Vagina (tissue), 2 donors: ENCODE results near the gene ARHGAP26. TPM values are rescaled to one million over a fixed set of nuclear protein-coding genes. Genes with fewer than 3 reads are reported as not detected.
A peak's percentile ranks its signal among the peaks of the same experiment; 100 is the strongest.

Source experiments
- DNase-seq, 2 donors: peaks; one replicate each; pipeline ENCODE4 v3.0.0-alpha.2; 2017; ENCODE audit errors: extremely low spot score in 2 of 2
- H3K27ac ChIP-seq: fragments of 200-600 bp; sonication (generic); one replicate; pipeline ENCODE4 v1.5.1; 2019
- H3K27me3 ChIP-seq: fragments of 200-600 bp; sonication (generic); one replicate; pipeline ENCODE4 v1.5.1; 2019
- H3K36me3 ChIP-seq, 2 donors: fragments of 200-600 bp; sonication (generic); one replicate each; pipeline ENCODE4 v1.5.1; 2017 to 2019
- H3K4me1 ChIP-seq: fragments of 200-600 bp; sonication (generic); one replicate; pipeline ENCODE4 v1.5.1; 2019
- H3K4me3 ChIP-seq, 2 donors: fragments of 200-600 bp; sonication (generic); 1 replicate in 1 of 2; 2 replicates in 1 of 2; pipeline ENCODE4 v1.5.1; 2016 to 2019
- H3K9me3 ChIP-seq: fragments of 200-600 bp; sonication (generic); one replicate; pipeline ENCODE4 v1.5.1; 2019
- POLR2A ChIP-seq, 2 donors: fragments of 450-650 bp; IDR thresholded peaks; one replicate each; pipeline ENCODE4 v1.6.1; 2017; ENCODE audit warnings: antibody characterized with exemption in 2 of 2, mild to moderate bottlenecking in 2 of 2, moderate library complexity in 2 of 2
- POLR2AphosphoS5 ChIP-seq, 2 donors: sonication (generic); formaldehyde crosslinking; IDR thresholded peaks; one replicate each; pipeline ENCODE4 v1.9.0; 2017; ENCODE audit warnings: antibody characterized with exemption in 2 of 2, mild to moderate bottlenecking in 2 of 2, low read depth in 1 of 2; ENCODE audit not compliant: insufficient read depth in 1 of 2
- intact Hi-C: fragments of 100-400 bp; cut with DNase I; formaldehyde crosslinking; loops from one replicate; pipeline ENCODE4 v1.15.1; 2023
- total RNA-seq: library from RNA; depleted of rRNA; stranded (reverse); fragments of >200 nt; gene quantifications from one replicate; pipeline ENCODE4 v1.2.3, GENCODE V29; 2016
- TF ChIP-seq, protein P1 (sequence below), 3 experiments: fragments of 450-650 bp in 2 of 3; fragments of 200-600 bp in 1 of 3; sonication (generic) in 1 of 3; IDR thresholded peaks; one replicate each; pipeline ENCODE4 v1.5.1; 2017 to 2019; ENCODE audit warnings: antibody characterized with exemption in 3 of 3, mild to moderate bottlenecking in 2 of 3, moderate library complexity in 2 of 3

ARHGAP26 gene
- total RNA-seq, 1 donor from 2014 or later, result 42.5 TPM

DNA sequence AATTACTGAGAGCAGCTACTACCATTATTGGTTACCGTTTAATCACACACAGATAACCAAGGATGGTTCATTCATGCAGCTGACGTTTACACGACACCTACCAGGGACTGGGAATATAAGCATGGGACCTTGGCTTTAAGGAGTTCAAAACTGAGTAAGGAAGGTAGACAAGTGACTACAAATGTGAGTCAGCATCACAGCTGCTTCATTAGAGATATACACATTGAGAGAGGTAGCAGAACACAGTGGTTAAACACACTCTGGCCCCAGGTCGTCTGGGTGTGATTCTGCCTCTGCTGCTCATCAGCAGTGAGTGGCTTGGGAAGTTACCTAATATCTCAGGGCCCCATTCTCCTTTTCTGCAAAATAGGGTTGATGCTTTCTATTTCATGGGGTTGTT is 364.7 kb downstream of the ARHGAP26 start:
- Histone ChIP-seq H3K4me1 (peaks cover 9% of the 10 kb centered on the region), H3K9me3 (no peaks in the 10 kb centered on the region), H3K27me3 (no peaks in the 10 kb centered on the region), H3K27ac (no peak overlapping the region), H3K36me3 (no peaks in the 10 kb centered on the region), H3K4me3 (no peak overlapping the region)
- TF ChIP-seq, protein P1, sequence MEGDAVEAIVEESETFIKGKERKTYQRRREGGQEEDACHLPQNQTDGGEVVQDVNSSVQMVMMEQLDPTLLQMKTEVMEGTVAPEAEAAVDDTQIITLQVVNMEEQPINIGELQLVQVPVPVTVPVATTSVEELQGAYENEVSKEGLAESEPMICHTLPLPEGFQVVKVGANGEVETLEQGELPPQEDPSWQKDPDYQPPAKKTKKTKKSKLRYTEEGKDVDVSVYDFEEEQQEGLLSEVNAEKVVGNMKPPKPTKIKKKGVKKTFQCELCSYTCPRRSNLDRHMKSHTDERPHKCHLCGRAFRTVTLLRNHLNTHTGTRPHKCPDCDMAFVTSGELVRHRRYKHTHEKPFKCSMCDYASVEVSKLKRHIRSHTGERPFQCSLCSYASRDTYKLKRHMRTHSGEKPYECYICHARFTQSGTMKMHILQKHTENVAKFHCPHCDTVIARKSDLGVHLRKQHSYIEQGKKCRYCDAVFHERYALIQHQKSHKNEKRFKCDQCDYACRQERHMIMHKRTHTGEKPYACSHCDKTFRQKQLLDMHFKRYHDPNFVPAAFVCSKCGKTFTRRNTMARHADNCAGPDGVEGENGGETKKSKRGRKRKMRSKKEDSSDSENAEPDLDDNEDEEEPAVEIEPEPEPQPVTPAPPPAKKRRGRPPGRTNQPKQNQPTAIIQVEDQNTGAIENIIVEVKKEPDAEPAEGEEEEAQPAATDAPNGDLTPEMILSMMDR (IDR thresholded peaks at IDR 0.05), result no peak
- no peak for TF ChIP-seq POLR2AphosphoS5 (IDR thresholded peaks at IDR 0.05; ENCODE audit: insufficient read depth in 1 of 2, low read depth in 1 of 2)
- TF ChIP-seq POLR2A (IDR thresholded peaks at IDR 0.05), result no peak
- intact Hi-C loops, result no loop called here
- no peak for DNase-seq

DNA sequence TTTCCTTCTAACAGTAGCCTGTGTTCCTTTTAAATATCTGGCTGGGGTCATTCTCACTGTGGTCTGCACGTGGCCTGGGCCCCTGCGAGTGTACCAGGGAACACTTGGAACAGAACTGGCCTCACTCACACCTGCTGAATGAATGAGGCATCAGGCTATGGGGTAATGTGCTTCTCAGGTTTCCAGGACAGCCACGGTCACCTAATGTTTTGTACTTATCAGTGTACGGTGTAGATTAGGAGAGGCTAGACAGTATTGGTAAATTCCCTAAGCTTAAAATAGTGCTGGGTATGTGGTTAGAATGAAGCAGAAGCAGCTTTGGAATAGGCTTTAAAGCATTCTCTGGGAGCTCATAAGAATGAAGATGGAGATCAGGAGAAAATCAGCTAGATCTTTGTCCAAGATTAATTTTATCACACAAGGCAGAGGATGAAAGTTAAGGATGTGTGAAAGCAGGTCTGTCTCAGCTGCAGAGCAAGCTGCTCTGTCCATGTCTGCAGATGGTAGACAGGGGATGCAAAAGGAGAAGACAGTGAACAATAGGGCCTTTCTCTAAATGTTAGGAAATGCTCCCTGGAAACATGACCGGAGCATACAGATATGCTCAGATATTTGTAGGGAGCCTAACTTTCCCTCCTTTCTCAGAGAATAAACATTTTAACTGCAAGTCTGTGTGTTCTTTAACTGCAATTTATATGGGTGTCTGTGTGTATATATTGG is 365.8 kb downstream of the ARHGAP26 start:
- Histone ChIP-seq H3K27ac (no peak overlapping the region), H3K36me3 (no peaks in the 10 kb centered on the region), H3K27me3 (no peaks in the 10 kb centered on the region), H3K4me3 (no peak overlapping the region), H3K9me3 (no peaks in the 10 kb centered on the region), H3K4me1 (peaks cover 9% of the 10 kb centered on the region)
- intact Hi-C loops, result no loop called here
- TF ChIP-seq POLR2AphosphoS5 (IDR thresholded peaks at IDR 0.05; ENCODE audit: insufficient read depth in 1 of 2, low read depth in 1 of 2) (no peak), POLR2A (IDR thresholded peaks at IDR 0.05) (no peak)
- TF ChIP-seq, protein P1 (IDR thresholded peaks at IDR 0.05), result no peak
- no peak for DNase-seq

DNA sequence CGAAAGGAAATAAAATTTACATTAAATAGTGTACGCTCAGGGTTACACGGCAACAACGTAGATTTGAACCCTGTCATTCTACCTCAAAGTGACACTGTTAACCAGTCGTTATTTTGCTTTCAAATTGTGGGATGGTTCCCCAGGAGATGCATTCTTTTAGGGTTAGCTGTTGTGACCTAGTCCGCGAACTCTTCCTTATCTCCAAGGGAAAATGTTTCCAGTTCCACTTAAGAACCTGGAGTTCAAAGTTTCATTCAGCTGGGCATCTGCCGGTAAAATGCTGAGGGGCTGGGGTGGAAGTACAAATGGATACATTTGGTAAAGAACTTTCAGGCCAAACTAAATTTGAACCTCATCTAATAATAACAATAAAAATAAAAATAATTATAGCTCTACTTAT is 368.7 kb downstream of the ARHGAP26 start:
- no peaks in the 10 kb centered on the region for H3K27me3 ChIP-seq
- DNase-seq, result no peak
- TF ChIP-seq, protein P1 (IDR thresholded peaks at IDR 0.05), result no peak
- no peak for TF ChIP-seq POLR2A (IDR thresholded peaks at IDR 0.05)
- TF ChIP-seq POLR2AphosphoS5 (IDR thresholded peaks at IDR 0.05; ENCODE audit: insufficient read depth in 1 of 2, low read depth in 1 of 2), result no peak
- H3K36me3 ChIP-seq, result no peaks in the 10 kb centered on the region
- H3K4me3 ChIP-seq, result no peak overlapping the region
- H3K4me1 ChIP-seq, result peaks cover 31% of the 10 kb centered on the region
- H3K27ac ChIP-seq, result no peak overlapping the region
- intact Hi-C loops, result no loop called here
- no peaks in the 10 kb centered on the region for H3K9me3 ChIP-seq

DNA sequence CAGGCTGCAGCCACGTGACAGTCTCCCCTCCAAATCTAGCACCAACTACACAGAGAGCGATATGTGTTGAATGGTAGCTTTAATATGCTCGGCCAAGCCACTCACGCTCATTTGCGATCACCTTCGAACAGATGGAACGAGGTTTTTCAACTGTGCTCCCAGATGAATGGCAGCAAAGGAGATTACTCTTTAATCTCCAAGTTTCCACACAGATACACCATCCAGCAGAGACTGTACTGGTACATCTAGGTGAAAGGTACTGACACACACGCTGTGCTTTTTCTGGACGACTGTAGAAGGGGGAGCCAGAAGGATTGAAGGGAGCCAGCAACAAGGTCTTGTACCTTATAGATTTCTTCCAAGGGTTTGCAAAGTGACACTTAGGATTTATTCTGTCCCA is 369.4 kb downstream of the ARHGAP26 start:
- no peak for TF ChIP-seq POLR2AphosphoS5 (IDR thresholded peaks at IDR 0.05; ENCODE audit: insufficient read depth in 1 of 2, low read depth in 1 of 2)
- TF ChIP-seq POLR2A (IDR thresholded peaks at IDR 0.05), result no peak
- TF ChIP-seq, protein P1 (IDR thresholded peaks at IDR 0.05), result no peak
- H3K9me3 ChIP-seq, result no peaks in the 10 kb centered on the region
- no peak overlapping the region for H3K4me3 ChIP-seq
- no peak for DNase-seq
- H3K27ac ChIP-seq, result no peak overlapping the region
- H3K4me1 ChIP-seq, result peaks cover 33% of the 10 kb centered on the region
- intact Hi-C loops, result no loop called here
- H3K36me3 ChIP-seq, result no peaks in the 10 kb centered on the region
- no peaks in the 10 kb centered on the region for H3K27me3 ChIP-seq

DNA sequence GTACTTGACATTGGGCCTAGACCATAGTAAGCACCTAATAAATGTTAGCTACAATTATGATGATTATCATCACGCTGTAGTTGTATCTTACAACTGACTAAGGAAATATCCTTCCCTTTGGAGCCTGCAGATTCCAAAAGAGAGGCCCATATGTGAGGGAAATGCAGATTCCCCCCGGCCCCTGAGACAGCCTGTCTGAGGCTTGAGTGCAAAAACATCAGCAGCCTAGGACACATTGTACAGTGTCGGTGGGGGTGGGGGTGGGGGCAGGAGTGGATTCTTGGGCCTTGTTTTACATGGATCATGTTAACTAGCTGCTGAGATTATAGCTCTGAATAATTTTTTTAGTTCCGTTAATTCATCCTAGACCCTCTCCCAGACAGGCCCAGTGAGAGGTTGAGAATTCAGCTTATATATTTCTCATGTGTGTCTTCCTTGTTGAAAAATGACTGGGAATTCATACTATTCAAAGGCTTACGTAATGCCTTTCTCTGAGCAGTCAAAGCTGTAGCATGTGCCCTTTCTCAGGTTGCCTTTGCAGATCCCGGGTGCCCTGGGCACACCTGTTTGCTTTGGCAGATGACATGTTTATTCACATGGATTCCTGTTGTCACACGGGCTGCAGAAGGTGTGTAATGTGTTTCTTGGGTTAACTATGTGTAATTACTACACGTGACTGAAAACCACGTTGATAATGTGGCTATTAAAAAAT is 370.5 kb downstream of the ARHGAP26 start:
- DNase-seq, result no peak
- peaks cover 44% of the 10 kb centered on the region for H3K4me1 ChIP-seq
- intact Hi-C loops, result loop anchor here (10.0 kb wide), 1 partner anchor 264 kb away; the partner anchor contains the start of gene NR3C1

More for the DNA sequence above, 370.5 kb downstream of the ARHGAP26 start:
- TF ChIP-seq POLR2AphosphoS5 (IDR thresholded peaks at IDR 0.05; ENCODE audit: insufficient read depth in 1 of 2, low read depth in 1 of 2) (peak in 1 of 2 donors; percentile 47), POLR2A (IDR thresholded peaks at IDR 0.05) (no peak)
- TF ChIP-seq, protein P1 (IDR thresholded peaks at IDR 0.05), result no peak
- Histone ChIP-seq H3K36me3 (no peaks in the 10 kb centered on the region), H3K27me3 (no peaks in the 10 kb centered on the region), H3K27ac (no peak overlapping the region), H3K4me3 (no peak overlapping the region), H3K9me3 (no peaks in the 10 kb centered on the region)
